Measurements from ENCODE around the gene DGKD. TPM values are rescaled to one million over a fixed set of nuclear protein-coding genes. Genes with fewer than 3 reads are reported as not detected.
A peak's percentile ranks its signal among the peaks of the same experiment; 100 is the strongest.

The DGKD gene
- total RNA-seq, 1 donor from 2014 or later = 46.5 TPM

DNA sequence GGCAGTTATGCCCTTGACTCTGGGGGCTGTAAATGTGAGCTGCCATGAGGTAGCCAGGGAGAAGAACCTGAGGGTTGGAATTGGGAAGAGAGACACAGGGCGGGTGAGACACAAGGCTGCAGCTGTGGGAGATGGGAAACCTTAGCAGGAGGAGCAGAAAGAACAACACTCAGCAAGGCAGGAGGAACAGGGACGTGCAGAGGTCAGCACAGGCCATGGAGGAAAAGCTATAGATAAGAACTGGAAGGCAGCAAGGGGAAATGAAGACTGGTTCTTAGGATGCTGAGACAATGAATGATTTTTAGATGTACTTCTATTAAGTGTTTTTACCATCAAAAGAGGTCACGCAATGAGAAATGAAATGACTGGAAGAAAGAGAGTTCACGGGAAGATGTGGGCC, 132.1 kb downstream of the DGKD start:
- DNase-seq (ENCODE audit: low spot score in 2 of 2) (no peak), FAIRE-seq (no peak)

- FAIRE-seq = no peak
Observed at GRCh38 chr2:233486778-233487552, 132.7 kb downstream of the DGKD start.

DNA sequence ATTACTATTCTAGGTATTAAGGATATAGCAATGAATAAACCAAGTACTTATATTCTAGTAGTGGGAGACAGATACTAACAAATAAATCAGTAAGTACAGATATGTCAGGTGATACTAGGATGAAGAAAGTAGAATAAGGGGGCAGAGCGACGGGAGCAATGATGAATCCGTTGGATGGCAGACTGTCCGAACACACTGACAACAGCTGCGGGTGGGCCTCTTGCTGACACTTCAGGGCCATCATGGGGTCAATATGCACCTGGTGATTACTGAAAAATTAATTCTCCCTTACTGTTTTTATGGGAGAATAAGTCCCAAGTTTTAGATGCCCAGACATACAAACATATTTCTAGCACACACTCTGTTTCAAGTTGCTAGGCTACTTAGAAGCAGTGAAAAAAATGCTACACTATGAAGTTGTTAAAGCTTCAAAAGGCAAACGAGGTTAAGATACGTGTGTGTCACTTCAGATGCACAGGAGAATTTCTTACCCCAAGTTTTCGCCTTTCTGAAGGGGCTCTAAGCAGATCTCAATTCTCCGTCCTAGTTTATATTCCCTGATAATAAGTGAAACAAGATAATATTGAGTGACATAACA, 133.6 kb downstream of the DGKD start:
- no peak for DNase-seq (ENCODE audit: low spot score in 2 of 2)
- no peak for FAIRE-seq

More at GRCh38 chr2:233486778-233487552, 132.7 kb downstream of the DGKD start:
- DNase-seq (ENCODE audit: low spot score in 2 of 2) = no peak

DNA sequence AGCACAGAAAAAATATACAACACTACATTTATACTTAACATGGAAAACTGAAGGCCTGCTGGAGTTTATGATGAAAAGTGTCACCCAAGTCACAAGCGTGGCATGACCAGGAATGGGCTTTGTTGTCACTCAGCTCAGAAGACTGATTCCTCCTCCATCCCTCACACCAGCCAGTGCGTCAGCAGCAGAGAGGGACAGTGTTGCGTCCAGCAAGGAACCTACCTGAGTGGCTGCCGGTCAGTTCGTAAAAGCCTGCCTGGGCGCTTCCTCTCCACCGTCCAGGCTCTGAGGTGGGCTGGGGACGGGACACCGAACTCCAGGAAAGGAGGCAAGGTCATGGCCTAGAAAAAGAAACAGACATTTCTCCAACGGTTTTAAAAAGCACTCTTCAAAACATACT, 134.8 kb downstream of the DGKD start:
- FAIRE-seq (no peak), DNase-seq (ENCODE audit: low spot score in 2 of 2) (no peak)

GRCh38 chr2:233489666-233490065, 135.4 kb downstream of the DGKD start:
- DNase-seq (ENCODE audit: low spot score in 2 of 2) (no peak), FAIRE-seq (no peak)

DNA sequence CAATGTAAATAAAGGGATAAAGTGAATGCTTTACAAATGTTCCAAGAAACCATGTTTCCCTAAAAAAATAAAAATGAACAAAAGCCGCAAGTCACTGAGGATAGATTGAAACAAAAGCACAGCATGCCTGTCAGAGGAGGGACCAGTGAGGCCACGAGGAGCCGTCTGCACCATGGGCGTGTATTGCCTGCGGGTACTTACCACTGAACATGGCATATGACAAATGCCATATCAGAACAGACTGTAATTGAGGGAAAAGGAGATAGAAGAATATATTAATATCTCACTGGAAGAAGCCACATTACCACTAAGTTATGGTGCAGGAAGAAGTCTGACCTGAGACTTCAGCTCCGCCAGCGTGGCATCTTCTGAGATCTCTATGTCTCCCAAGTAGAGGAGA, 136.5 kb downstream of the DGKD start:
- FAIRE-seq (no peak), DNase-seq (ENCODE audit: low spot score in 2 of 2) (no peak)

- no peak for FAIRE-seq
- DNase-seq (ENCODE audit: low spot score in 2 of 2) = no peak
Observed at GRCh38 chr2:233491326-233491725, 137.0 kb downstream of the DGKD start.

- FAIRE-seq = no peak
- DNase-seq (ENCODE audit: low spot score in 2 of 2) = no peak
Observed at GRCh38 chr2:233492078-233492477, 137.8 kb downstream of the DGKD start.

GRCh38 chr2:233492751-233493150, 138.5 kb downstream of the DGKD start:
- no peak for FAIRE-seq
- DNase-seq (ENCODE audit: low spot score in 2 of 2) = no peak

- no peak for DNase-seq (ENCODE audit: low spot score in 2 of 2)
- FAIRE-seq = peak; percentile 60
Observed at GRCh38 chr2:233495503-233496496, 141.5 kb downstream of the DGKD start.

- no peak for DNase-seq (ENCODE audit: low spot score in 2 of 2)
- no peak for FAIRE-seq
Observed at GRCh38 chr2:233497692-233498091, 143.4 kb downstream of the DGKD start.

DNA sequence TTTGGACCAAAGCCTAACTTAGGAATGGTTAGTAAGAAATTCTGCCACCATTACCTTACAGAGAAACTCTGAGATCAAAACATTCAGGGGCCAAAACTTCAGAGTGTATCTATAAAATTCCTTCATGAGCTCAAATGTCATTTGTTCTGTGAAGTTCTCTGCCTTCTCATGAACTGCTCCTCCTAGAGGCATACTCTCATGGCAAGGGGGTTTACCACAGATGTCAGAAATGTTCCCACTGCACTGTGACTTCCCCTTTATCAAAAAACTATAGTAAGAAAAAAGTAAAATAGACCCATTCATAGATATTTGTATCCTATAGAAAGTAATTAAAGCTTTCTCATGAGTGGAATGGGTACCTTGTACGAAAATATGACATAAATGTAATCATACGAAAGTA, 143.8 kb downstream of the DGKD start:
- FAIRE-seq (no peak), DNase-seq (ENCODE audit: low spot score in 2 of 2) (no peak)

- no peak for DNase-seq (ENCODE audit: low spot score in 2 of 2)
- no peak for FAIRE-seq
Observed at GRCh38 chr2:233499928-233500327, 145.6 kb downstream of the DGKD start.

GRCh38 chr2:233501198-233502076, 147.1 kb downstream of the DGKD start:
- no peak for FAIRE-seq

GRCh38 chr2:233503481-233503880, 149.2 kb downstream of the DGKD start:
- FAIRE-seq (no peak), DNase-seq (ENCODE audit: low spot score in 2 of 2) (no peak)

More at GRCh38 chr2:233501198-233502076, 147.1 kb downstream of the DGKD start:
- DNase-seq (ENCODE audit: low spot score in 2 of 2) = no peak

DNA sequence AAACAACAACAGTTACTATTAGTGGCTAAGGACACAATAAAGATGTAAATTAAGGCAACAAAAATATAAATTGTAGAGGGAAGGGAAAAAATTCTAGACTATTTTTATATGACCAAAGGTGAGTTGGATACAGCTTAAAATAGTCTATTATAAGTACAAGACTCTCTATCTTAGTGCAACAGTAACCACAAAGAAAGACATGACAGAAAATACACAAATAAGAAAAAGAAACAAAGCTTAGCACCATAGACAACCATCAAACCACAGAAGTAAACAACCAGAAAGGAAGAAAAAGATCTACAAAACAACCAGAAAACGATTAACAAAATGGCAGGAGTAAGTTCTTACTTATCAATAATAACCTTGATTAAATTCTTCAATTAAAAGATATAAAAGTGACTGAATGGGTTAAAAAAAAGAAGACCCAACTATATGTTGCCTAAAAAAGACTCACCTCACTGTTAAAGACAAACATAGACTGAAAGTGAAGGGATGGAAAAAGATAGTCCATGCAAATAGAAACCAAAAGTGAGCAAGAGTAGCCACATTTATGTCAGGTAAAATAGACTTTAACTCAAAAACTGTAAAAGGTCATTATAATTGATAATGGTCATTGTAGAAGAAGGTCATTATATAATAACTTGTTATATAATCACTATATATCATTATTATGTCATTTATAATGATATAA, 149.8 kb downstream of the DGKD start:
- FAIRE-seq (no peak), DNase-seq (ENCODE audit: low spot score in 2 of 2) (no peak)

- DNase-seq (ENCODE audit: low spot score in 2 of 2) (no peak), FAIRE-seq (no peak)
Observed at GRCh38 chr2:233513953-233514655, 159.8 kb downstream of the DGKD start.

DNA sequence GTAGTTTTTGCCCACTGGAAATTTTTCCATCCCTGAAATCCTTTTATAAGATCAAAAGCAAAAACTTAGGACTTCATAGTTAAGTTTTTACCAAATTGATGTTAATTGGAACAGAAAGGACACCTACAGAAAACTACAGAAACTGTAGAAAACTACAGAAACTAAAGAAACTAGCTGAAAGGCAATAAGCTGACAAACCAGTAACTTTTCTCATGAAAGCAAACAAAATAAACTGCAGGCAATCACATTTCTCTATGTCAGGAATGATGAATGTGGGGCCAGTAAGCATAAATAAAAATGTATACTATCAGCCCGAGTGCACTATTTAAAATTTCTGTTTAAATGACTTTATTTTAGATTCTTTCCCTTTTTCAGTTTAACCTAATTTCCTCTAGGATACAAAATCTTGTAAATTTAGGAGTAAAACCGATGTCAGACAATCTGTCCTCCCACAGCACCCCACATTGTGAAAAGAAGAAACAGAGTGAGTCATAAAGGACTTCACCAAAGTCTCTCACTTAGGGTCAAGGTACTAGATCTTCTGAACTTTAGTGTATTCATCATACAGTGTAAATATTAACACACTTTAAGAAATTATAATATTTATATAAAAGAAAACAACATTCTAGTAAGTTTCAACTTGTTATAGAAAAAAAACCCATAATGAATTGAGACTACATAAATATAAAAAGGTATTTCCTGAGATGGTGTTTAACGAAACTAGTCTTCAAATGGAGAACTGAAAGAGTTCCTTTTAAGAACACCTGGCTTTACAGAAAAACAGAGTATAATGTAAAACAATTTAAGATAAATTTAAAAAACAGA, 165.7 kb downstream of the DGKD start:
- no peak for FAIRE-seq

More for the DNA sequence above, 165.7 kb downstream of the DGKD start:
- no peak for DNase-seq (ENCODE audit: low spot score in 2 of 2)
